GM21381 (cell line): ENCODE data around the gene SENP7.

Experiments
- ATAC-seq: cut with Tn5 transposase; IDR thresholded peaks from one replicate; pipeline ENCODE4 v1.9.1; 2021; ENCODE audit warnings: mild to moderate bottlenecking, moderate library complexity; ENCODE audit not compliant: unreplicated experiment

SENP7 gene

DNA sequence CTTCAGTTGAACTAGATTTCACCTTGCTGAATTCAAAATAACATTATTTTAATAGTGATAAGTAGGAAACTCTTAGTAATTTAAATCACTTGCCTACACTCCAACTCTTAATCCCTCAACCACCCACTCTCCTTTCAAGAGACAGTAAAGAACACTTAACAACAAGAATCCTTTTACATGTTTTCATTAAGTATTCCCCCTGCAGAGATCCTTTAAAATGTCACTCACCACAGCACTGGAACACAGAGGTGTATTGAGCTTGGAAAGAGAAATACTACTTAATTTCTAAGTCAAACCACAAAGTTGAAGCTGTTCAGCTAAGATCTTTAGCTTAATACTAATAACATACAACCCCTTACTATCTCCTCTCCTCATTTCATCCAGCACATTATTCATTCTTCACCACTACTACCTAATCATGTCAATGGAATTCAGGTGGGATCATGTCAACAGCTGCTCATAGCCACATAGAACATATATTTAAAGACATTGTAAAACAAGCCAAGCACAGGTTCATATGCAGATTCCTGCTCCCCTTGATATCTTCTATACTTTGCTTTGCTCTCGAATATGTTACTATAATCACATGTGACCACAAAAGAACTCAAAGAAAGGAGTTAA lies 233.1 kb downstream of the SENP7 start:
- ATAC-seq, result no peak

DNA sequence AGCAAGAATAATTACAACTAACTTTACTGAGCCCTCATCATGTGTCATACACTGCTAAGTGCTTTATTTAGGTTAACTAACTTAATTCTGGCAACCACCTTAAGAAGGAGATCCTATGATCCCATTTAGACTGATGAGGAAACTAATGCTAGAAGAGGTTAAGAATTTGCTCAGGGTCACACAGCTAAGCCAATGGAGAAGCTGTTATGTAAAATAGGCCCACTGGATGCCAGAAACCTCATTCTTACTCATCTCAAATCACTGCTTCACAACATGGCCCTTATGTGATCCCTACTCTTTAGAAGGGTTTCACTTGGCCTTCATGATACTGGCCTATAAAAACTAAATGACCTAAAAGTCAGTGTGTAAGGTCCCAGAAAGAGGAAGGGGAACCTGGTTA lies 233.8 kb downstream of the SENP7 start:
- no peak for ATAC-seq

DNA sequence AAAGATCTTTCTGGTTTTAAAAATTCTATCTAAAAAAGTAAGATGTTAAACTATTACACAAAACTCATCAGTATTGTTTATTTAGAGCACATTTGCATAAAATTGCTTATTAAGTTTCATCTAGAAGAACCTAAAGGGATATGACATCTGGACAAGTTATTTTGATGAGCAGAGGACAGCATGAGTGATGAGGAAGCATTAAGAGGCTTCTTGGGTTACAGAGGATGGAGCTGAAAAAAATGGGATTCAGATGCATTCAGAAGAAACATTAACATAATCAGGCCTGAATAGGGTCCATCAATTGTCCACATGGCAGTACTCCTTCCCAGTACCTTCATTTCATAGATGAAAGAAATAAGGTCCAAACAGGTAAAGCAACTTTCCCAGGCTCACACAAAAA lies 234.3 kb downstream of the SENP7 start:
- ATAC-seq, result no peak
